ENCODE data around the gene SERPINA9. TPM values are rescaled to one million over a fixed set of nuclear protein-coding genes. Genes with fewer than 3 reads are reported as not detected.
A peak's percentile ranks its signal among the peaks of the same experiment; 100 is the strongest.
"Not testable (repeated sequence)": the region's sequence is repeated elsewhere in the genome, so short reads cannot be mapped to it uniquely, and the experiment has no call there.

The SERPINA9 gene
- total RNA-seq, 1 experiment from 2014 or later, result not detected

GRCh38 chr14:94499673-94500072, 23.7 kb upstream of the SERPINA9 start:
- no peak for DNase-seq
- Histone ChIP-seq H3K4me3 (no peak overlapping the region), H3K9me3 (no peaks in the 10 kb centered on the region), H3K27me3 (no peaks in the 10 kb centered on the region), H3K36me3 (no peaks in the 10 kb centered on the region)

- DNase-seq, result no peak
- H3K9me3 ChIP-seq, result no peaks in the 10 kb centered on the region
These were observed 22.2 kb upstream of the SERPINA9 start for GRCh38 chr14:94498215-94498614.

GRCh38 chr14:94494085-94494484, 18.1 kb upstream of the SERPINA9 start:
- DNase-seq, result no peak
- Histone ChIP-seq H3K27me3 (no peaks in the 10 kb centered on the region), H3K4me3 (no peak overlapping the region), H3K36me3 (no peaks in the 10 kb centered on the region), H3K9me3 (no peaks in the 10 kb centered on the region)

More at GRCh38 chr14:94498215-94498614, 22.2 kb upstream of the SERPINA9 start:
- Histone ChIP-seq H3K27me3 (no peaks in the 10 kb centered on the region), H3K4me3 (no peak overlapping the region), H3K36me3 (no peaks in the 10 kb centered on the region)

- Histone ChIP-seq H3K4me3 (no peak overlapping the region), H3K36me3 (no peaks in the 10 kb centered on the region), H3K9me3 (no peaks in the 10 kb centered on the region), H3K27me3 (no peaks in the 10 kb centered on the region)
- DNase-seq, result no peak
These were observed 15.5 kb upstream of the SERPINA9 start for GRCh38 chr14:94491511-94491910.

- no peak overlapping the region for H3K4me3 ChIP-seq
- no peaks in the 10 kb centered on the region for H3K9me3 ChIP-seq
- DNase-seq, result no peak
- no peaks in the 10 kb centered on the region for H3K27me3 ChIP-seq
- no peaks in the 10 kb centered on the region for H3K36me3 ChIP-seq
These were observed 13.3 kb upstream of the SERPINA9 start for GRCh38 chr14:94489336-94489735.

GRCh38 chr14:94486883-94487282, 10.9 kb upstream of the SERPINA9 start:
- Histone ChIP-seq H3K27me3 (no peaks in the 10 kb centered on the region), H3K4me3 (no peak overlapping the region), H3K36me3 (no peaks in the 10 kb centered on the region), H3K9me3 (no peaks in the 10 kb centered on the region)
- DNase-seq, result no peak

- peak; percentile 41 for DNase-seq
- H3K4me3 ChIP-seq, result no peak overlapping the region
- no peaks in the 10 kb centered on the region for H3K27me3 ChIP-seq
- H3K9me3 ChIP-seq, result no peaks in the 10 kb centered on the region
- H3K36me3 ChIP-seq, result no peaks in the 10 kb centered on the region
These were observed 10.2 kb upstream of the SERPINA9 start for GRCh38 chr14:94485944-94486841.

GRCh38 chr14:94484481-94484880, 8.5 kb upstream of the SERPINA9 start:
- Histone ChIP-seq H3K4me3 (no peak overlapping the region), H3K27me3 (no peaks in the 10 kb centered on the region), H3K9me3 (no peaks in the 10 kb centered on the region), H3K36me3 (no peaks in the 10 kb centered on the region)
- no peak for DNase-seq

- H3K9me3 ChIP-seq, result no peaks in the 10 kb centered on the region
- DNase-seq, result no peak
- no peak overlapping the region for H3K4me3 ChIP-seq
- H3K27me3 ChIP-seq, result no peaks in the 10 kb centered on the region
- no peaks in the 10 kb centered on the region for H3K36me3 ChIP-seq
These were observed 7.8 kb upstream of the SERPINA9 start for GRCh38 chr14:94483729-94484275.

GRCh38 chr14:94483071-94483451, 7.1 kb upstream of the SERPINA9 start:
- Histone ChIP-seq H3K4me3 (no peak overlapping the region), H3K27me3 (no peaks in the 10 kb centered on the region), H3K36me3 (no peaks in the 10 kb centered on the region), H3K9me3 (no peaks in the 10 kb centered on the region)
- DNase-seq, result no peak

GRCh38 chr14:94482132-94483070, 6.4 kb upstream of the SERPINA9 start:
- not testable (repeated sequence) for H3K9me3 ChIP-seq, H3K27me3 ChIP-seq, DNase-seq, H3K36me3 ChIP-seq, H3K4me3 ChIP-seq

GRCh38 chr14:94481468-94482131, 5.6 kb upstream of the SERPINA9 start:
- no peak overlapping the region for H3K4me3 ChIP-seq
- no peaks in the 10 kb centered on the region for H3K9me3 ChIP-seq
- no peaks in the 10 kb centered on the region for H3K27me3 ChIP-seq
- H3K36me3 ChIP-seq, result no peaks in the 10 kb centered on the region
- peak; percentile 63 for DNase-seq

GRCh38 chr14:94480809-94481208, 4.8 kb upstream of the SERPINA9 start:
- no peaks in the 10 kb centered on the region for H3K36me3 ChIP-seq
- DNase-seq, result no peak
- no peaks in the 10 kb centered on the region for H3K9me3 ChIP-seq
- H3K4me3 ChIP-seq, result no peak overlapping the region
- H3K27me3 ChIP-seq, result no peaks in the 10 kb centered on the region

- Histone ChIP-seq H3K4me3 (no peak overlapping the region), H3K36me3 (no peaks in the 10 kb centered on the region), H3K27me3 (no peaks in the 10 kb centered on the region), H3K9me3 (no peaks in the 10 kb centered on the region)
- no peak for DNase-seq
These were observed 2.4 kb upstream of the SERPINA9 start for GRCh38 chr14:94478420-94478819.

GRCh38 chr14:94474581-94475031, 1.4 kb downstream of the SERPINA9 start:
- H3K4me3 ChIP-seq, result no peak overlapping the region
- no peaks in the 10 kb centered on the region for H3K9me3 ChIP-seq
- no peak for DNase-seq
- no peaks in the 10 kb centered on the region for H3K27me3 ChIP-seq
- H3K36me3 ChIP-seq, result no peaks in the 10 kb centered on the region

- no peak for DNase-seq
- H3K9me3 ChIP-seq, result no peaks in the 10 kb centered on the region
- no peak overlapping the region for H3K4me3 ChIP-seq
- no peaks in the 10 kb centered on the region for H3K27me3 ChIP-seq
- H3K36me3 ChIP-seq, result no peaks in the 10 kb centered on the region
These were observed 2.2 kb downstream of the SERPINA9 start for GRCh38 chr14:94473666-94474410.
